Left cardiac atrium (tissue), 4 donors: Measurements from ENCODE around the gene PTBP3. TPM values are rescaled to one million over a fixed set of nuclear protein-coding genes. Genes with fewer than 3 reads are reported as not detected.
"Not testable (repeated sequence)": the region's sequence is repeated elsewhere in the genome, so short reads cannot be mapped to it uniquely, and the experiment has no call there.

Experiments used
- ATAC-seq, 2 donors: fragments of 200-7000 bp; cut with Tn5 transposase; one replicate each; pipeline ENCODE4 v1.9.1; 2020; ENCODE audit warnings: mild to moderate bottlenecking in 2 of 2, moderate library complexity in 2 of 2
- DNase-seq: peaks from one replicate; pipeline ENCODE4 v3.0.0-alpha.2; 2020
- intact Hi-C, 2 donors: fragments of 100-400 bp; cut with DNase I; formaldehyde crosslinking; loops; one replicate each; pipeline versions ENCODE4 v1.14.1 to v1.15.1; 2022 to 2023
- total RNA-seq, 2 donors: library from RNA; stranded (reverse); fragmentation: NEBNext Ultra II Directional; extraction: Animal tissue kit (Norgen Biotek cat#: 25700); gene quantifications; one replicate each; pipeline ENCODE4 v1.2.1, GENCODE V29; 2021
- donor health status: DM: no; HTN: yes; CAD: no.
- donor health status: DM: no; HTN: yes; CAD: no; lungs with severe emphysema.
- donor health status: DM: yes; HTN: yes; CAD: no.
- donor health status: Dilated cardiomyopathy.

Gene PTBP3
- total RNA-seq, 2 donors from 2014 or later: 20.3 to 25.4 TPM

DNA sequence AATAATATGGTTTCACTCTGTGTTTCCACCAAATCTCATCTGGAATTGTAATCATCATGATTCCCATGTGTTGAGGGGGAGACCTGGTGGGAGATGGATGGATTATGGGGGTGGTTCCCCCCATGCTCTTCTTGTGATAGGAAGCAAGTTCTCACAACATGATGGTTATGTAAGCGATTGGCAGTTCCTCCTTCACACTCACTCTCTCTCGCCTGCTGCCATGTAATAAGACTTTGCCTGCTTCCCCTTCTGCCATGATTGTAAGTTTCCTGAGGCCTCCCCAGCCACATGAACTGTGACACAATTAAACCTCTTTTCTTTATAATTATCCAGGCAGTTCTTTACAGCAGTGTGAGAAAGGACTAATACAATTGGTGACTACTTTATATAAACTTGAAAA, 48.4 kb downstream of the PTBP3 start:
- DNase-seq (no peak), ATAC-seq (no peak)
- intact Hi-C loops: no loop called here

DNA sequence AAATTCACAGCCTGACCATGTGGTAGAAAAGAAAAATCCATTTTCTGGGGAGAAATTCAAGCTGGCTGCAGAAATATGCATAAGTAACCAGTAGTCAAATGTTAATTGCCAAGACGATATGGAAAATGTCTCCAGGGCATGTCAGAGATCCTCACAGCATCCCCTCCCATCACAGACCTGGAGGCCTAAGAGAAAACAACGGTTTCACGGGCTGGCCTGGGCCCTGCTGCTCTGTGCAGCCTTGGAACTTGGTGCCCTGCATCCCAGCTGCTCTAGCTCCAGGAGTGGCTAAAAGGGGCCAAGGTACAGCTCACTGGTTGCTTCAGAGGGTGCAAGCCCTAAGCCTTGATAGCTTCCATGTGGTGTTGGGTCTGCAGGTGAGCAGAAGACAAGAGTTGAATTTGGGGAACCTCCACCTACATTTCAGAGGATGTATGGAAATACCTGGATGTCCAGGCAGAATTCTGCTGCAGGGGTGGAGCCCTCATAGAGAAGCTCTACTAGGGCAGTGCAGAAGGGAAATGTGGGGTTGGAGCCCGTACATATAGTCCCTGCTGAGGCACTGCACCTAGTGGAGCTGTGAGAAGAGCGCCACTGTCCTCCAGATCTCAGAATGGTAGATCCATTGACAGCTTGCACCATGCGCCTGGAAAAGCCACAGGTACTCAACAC, 49.7 kb downstream of the PTBP3 start:
- ATAC-seq (no peak), DNase-seq (no peak)
- intact Hi-C loops: no loop called here

DNA sequence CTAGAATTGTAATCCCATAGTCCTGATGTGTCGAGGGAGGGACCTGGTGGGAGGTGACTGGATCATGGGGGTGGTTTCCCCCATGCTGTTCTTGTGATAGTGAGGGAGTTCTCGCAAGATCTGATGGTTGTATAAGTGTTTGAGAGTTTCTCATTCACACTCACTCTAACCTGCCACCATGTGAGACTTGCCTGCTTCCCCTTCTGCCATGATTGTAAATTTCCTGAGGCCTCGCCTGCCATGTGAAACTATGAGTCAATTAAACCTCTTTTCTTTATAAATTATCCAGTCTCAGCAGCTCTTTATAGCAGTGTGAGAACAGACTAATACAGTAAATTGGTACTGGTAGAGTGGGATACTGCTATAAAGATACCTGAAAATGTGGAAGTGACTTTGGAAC, 50.6 kb downstream of the PTBP3 start:
- ATAC-seq, intact Hi-C loops: not testable (repeated sequence)

DNA sequence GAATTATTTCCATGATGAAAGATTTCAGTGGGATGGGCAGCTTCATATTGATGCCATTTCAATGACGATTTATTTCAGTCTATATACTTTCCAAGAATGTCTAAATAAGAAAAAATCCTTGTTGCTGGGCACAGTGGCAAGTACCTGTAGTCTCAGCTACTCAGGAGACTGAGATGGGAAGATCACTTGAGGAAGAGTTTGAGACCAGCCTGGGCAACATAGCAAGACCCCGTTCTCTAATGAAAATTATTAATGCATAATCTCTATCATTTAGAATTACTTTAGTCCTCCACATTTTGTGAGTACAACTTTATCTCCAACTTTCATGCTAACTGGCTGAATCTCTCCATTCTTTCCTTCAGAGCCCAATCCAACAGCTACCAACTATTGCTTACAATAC, 52.5 kb downstream of the PTBP3 start:
- intact Hi-C loops: no loop called here
- DNase-seq: no peak
- ATAC-seq: no peak

More for the DNA sequence above, 50.6 kb downstream of the PTBP3 start:
- DNase-seq: not testable (repeated sequence)

DNA sequence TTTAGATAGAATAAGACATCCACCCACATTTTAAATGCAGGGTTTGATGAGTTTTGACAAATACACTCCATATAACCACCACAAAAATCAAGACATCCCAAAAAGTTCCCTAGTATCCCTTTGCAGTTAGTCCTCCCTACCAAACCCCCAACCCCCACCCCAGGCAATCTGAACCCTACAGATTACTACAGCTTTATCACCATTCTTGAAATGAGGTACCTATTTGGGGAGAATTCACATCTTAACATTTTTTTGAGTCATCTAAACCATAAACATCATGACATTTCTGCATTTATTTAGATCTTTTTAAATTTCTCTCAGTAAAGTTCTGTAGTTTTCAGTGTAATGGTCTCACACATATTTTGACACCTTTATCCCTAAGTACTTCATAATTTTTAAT, 53.9 kb downstream of the PTBP3 start:
- ATAC-seq: no peak
- intact Hi-C loops: no loop called here
- no peak for DNase-seq

DNA sequence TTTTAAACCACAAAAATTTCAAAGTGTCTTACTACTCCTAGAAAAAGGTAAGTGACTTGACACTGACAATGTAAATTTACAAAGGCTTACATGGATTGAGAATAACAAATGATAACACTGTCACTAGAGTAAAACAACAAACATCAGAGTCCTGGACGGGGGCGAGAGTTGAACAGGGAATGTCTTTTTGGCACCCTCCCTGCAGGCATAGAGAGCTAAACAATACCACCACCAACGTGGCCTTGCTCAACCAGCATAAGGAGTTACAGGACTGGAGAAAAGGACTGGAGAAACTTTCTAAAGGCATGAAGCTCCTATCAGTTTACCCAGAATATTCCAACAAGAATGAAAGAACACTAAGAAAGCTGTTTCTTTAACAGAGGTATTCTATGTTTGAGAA, 55.3 kb downstream of the PTBP3 start:
- ATAC-seq (no peak), DNase-seq (no peak)
- intact Hi-C loops: no loop called here

DNA sequence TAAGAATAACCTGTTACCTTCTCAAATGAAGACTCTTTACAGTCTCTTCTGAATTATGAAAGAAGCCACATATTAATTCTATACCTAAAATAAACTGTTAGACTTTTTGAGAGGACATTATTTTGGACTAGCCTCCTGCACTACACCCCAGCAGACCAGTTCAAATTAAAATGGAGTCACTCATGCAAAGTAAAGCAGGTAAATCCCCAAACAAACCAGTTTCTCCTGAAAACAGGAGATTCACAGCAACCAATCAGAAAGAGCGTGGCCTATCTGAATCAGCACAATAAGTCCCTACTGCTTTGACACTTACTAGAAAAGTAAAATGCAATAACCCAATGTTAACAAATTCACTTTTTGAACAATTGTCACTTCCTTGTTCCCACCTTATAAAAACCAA, 58.8 kb downstream of the PTBP3 start:
- intact Hi-C loops: no loop called here
- ATAC-seq: no peak
- DNase-seq: no peak

DNA sequence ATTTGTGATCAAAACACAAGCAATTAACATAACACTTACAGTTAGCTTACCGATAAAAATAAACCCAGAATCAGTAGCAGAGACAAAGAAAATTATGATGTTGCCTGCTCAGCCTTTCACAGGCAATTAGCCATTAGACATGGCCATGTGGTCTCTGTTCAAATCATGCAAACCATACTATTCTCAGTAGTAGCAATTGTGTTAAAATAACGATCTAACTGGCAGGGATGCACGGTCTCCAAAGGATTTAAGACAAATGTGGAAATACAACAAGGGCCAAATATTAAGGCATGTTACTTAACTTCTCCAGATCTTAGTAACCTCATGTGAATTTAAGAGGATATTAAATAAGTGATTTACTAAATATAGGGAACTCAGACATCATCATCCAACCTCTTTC, 59.5 kb downstream of the PTBP3 start:
- DNase-seq: no peak
- intact Hi-C loops: no loop called here
- ATAC-seq: no peak

DNA sequence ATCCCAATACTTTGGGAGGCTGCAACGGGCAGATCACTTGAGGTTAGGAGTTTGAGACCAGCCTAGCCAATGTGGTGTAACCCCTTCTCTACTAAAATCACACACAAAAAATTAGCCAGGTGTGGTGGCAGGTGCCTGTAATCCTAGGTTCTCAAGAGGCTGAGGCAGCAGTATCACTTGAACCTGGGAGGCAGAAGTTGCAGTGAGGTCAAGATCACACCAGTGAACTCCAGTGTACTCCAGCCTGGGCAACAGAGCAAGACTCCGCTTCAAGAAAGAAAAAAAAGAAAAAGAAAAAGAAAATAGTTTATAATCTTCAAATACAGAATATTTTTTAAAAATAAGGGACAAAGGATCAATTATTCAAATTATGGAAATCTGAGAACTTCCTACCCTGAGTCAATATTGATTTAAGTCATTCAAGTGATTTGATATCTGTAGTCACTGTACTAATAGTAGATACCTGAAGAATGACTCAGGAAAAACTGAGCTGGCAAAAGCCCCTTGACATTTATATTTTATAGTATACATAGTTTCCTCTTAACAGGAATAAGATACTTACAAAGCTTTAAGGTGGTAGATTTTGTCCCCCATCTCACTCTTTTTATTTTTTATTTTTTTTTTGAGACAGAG, 61.8 kb downstream of the PTBP3 start:
- ATAC-seq (no peak), DNase-seq (no peak)
- intact Hi-C loops: no loop called here

DNA sequence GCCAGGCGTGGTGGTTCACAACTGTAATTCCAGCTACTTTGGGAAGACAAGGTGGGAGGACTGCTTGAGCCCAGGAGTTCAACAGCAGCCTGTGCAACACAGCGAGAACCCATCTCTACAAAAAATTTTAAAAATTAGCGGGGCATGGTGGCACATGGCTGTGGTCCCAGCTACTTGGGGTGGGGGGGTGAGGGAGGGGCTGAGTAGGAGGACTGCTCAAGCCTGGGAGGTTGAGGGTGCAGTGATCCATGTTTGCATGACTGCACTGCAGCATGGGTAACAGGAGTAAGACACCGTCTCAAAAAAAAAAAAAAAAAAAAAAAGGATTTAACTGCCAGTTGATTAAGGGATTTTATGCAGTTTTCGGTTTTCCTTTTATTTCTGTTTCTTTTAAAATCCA, 65.0 kb downstream of the PTBP3 start:
- intact Hi-C loops: no loop called here

DNA sequence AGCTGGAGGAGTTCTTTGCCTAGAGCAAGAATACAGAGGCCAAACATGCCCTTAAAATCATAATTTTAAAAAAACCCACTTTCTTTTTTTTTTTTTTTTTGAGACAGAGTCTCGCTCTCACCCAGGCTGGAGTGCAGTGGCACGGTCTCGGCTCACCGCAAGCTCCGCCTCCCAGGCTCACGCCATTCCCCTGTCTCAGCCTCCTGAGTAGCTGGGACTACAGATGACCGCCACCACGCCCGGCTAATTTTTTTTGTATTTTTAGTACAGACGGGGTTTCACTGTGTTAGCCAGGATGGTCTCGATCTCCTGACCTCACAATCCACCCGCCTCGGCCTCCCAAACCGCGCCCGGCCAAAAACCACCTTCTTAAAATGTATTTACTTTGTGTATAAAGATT, 66.3 kb downstream of the PTBP3 start:
- ATAC-seq, DNase-seq, intact Hi-C loops: not testable (repeated sequence)

More for the DNA sequence above, 65.0 kb downstream of the PTBP3 start:
- ATAC-seq (no peak), DNase-seq (no peak)

DNA sequence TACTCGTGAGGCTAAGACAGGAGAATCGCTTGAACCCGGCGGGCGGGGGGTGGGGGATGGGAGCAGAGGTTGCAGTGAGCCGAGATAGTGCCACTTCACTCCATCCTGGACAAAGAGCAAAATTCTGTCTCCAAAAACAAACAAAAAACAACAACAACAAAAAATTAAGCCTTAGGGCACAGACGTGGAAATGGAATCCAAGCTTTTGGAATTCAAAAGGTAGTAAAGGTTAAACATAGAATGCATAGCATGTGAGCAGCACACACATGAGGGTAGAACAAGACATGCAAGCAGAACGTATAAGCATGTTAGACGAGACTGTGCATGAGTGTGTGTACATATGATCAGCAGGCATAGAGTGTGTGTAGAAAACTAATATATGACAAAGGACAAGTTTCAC, 68.0 kb downstream of the PTBP3 start:
- DNase-seq (no peak), ATAC-seq (no peak)
- intact Hi-C loops: no loop called here

DNA sequence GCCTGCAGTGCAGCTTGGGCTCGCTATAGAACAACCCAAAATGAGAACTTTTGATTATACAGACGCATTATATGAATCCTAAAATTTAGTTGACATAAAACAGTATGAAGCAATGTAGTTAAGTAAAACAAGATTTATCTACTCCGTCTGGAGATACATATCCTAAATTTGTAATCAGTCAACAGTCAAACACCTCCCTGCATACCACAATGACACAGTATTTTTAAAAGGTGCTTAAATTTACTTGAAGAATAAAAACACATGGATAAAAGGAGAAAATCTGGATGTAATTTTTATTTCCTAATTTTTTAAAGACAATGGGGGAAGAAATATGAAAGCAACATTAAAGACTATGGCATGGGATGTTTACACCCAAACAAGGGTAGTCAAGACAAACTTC, 70.8 kb downstream of the PTBP3 start:
- intact Hi-C loops: no loop called here
- DNase-seq (no peak), ATAC-seq (no peak)

DNA sequence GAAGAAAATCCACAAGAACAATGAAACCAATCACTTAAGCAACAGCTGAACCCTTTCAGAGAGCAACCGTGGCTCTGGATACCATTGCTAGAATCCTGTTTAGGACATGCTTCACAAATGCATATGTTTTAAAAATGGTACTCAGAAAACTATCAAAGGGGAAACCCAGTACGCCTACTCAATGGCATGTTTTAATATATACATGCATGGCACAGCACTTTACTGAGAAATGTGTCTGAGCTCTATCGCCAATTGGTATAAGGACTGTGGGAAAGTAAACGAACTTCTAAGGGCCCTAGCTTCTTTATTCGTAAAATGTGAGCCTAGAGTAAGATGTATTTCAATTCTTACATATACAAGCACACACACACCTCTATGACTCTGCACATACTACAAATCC, 72.3 kb downstream of the PTBP3 start:
- no peak for DNase-seq
- intact Hi-C loops: no loop called here
- ATAC-seq: no peak

DNA sequence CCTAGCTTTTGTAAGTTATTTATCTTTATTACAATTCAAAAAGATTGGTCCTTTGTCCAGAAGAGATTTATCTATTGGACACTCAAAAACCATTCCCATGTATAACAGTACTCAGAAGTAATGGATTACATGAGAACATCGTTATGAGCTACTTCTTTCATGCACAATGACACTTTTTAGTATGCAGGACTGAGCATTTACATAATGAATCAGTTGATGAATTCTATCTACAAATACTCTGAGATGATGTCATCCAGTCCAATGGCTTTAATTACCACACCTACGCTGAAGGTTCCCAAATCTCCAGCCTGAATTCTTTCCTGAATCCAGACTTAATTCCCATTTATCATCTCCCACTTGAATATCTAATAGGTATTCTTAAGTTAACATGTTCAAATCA, 75.3 kb downstream of the PTBP3 start:
- ATAC-seq: no peak
- DNase-seq: no peak
- intact Hi-C loops: no loop called here

DNA sequence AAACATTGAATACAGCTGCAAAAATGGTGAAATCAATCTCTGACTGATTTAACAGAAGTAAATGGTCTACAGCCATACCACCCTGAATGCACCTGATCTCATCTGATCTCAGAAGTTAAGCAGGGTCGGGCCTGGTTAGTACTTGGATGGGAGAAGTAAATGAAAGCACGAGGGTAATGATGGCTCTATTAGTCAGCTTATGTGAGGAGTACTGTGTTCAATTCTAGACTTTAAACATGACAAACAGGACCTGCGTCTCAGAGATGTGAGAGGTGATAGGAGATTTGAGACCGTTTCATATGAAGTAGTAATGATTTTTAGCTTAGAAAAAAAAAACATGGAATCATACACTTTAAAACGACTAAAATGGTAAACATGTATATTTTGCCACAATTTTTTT, 81.2 kb downstream of the PTBP3 start:
- DNase-seq: no peak
- ATAC-seq: no peak
- intact Hi-C loops: no loop called here

DNA sequence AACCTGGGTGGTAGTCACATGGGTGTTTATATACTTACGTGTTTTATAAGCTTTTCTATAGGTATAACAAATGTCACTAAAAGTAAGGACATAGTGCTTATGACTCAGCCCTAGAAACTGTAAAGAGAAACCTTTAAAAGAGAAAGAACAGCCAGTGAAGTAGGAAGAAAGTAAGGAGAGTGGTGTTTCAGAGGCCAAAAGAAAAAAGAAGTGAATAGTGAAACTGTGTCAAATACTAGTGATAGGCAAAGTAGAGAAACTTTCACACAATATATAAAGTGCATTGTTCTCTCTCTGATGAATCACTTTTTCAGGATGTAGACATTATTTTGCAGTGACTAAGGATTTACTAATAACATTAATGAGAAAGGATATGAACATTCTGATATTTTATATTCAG, 84.1 kb downstream of the PTBP3 start:
- no peak for ATAC-seq
- intact Hi-C loops: no loop called here
- DNase-seq: no peak

DNA sequence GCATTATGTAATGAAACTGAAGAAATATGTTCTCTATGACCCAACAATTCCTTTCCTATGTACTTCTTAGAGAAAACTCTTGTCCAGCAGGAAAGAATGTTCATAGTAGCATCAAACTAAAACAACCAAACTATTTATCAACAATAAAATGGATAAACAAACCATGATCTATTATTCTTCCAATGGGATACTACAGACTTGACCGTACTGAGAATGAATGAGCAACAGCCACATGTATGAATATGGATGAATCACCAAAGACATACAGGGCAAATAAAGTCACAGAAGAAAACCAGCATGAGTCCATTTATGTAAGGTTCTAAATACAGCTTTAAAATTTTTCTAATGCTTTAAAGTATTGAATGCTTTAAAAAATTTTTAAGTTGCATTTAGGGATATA, 84.7 kb downstream of the PTBP3 start:
- DNase-seq (no peak), ATAC-seq (no peak)
- intact Hi-C loops: no loop called here

DNA sequence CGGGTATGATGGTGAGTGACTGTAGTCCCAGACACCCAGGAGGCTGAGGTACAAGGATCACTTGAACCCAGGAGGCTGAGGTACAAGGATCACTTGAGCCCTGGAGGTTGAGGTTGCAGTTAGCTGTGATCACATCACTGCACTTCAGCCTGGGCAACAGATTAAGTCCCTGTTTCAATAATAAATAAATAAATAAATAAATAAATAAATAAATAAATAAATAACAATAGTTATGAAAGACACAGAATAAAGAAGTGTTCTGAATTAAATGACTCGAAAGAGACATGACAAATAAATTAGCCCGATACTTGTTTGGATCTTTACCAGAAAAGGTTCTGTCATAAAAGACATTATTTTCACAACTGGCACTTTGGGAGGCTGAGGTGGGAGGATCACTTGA, 86.3 kb downstream of the PTBP3 start:
- ATAC-seq (no peak), DNase-seq (no peak)
- intact Hi-C loops: no loop called here

DNA sequence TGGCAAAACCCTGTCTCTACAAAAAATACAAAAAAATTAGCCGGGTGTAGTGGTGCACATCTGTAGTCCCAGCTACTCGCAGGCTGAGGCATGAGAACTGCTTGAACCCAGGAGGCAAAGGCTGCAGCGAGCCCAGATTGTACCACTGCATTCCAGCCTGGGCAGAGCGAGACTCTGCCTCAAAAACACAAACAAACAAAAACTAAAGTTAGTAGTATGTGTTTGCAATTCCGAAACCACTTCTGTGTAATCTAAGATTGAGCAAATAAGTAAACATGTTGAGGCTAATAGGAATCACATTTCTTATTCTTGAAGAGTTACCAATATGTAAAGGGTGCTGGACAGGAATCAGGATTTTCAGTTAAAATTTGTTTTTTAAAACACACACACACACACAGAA, 88.3 kb downstream of the PTBP3 start:
- ATAC-seq (no peak), DNase-seq (no peak)
- intact Hi-C loops: no loop called here

DNA sequence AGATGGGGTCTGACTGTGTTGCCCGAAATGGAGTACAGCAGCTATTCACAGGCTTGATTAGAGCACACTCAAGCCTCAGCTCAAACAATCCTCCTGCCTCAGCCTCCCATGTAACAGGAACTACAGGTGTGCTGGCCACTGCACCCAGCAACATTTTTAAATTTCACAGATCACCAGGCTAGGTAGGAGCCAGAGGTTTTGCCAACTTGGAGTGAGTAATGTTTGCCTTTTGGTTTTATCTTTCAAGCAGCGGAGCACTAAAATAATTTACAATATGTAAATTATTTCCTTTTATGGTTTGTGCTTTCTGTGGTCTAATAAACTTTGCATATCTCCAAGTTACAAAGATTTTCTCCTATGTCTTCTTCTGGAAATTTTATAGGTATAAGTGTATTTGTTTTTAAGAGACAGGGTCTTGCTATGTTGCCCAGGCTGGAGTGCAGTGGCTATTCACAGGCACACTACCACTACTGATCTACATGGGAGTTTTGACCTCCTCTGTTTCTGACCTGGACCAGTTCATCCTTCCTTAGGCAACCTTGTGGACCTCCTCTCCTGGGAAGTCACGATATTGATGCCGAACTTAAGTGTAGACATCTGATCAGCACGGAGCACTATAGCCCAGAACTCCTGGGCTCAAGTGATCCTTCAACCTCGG, 91.1 kb downstream of the PTBP3 start:
- ATAC-seq (no peak), DNase-seq (no peak)
- intact Hi-C loops: no loop called here
